WTC11 (cell line): Measurements from ENCODE around the gene HDAC3.

Experiments used
- CREB1 ChIP-seq: sonication (generic); formaldehyde crosslinking; IDR thresholded peaks from 2 replicates; pipeline ENCODE4 v1.8.0; 2023; ENCODE audit warnings: mild to moderate bottlenecking, missing genetic modification reagents
- CTCF ChIP-seq: fragments of 200-600 bp; IDR thresholded peaks from 2 replicates; pipeline ENCODE4 v1.8.0; 2022; ENCODE audit warnings: antibody characterized with exemption
- E2F5 ChIP-seq: sonication (generic); formaldehyde crosslinking; IDR thresholded peaks from 2 replicates; pipeline ENCODE4 v1.8.1; 2022; ENCODE audit warnings: mild to moderate bottlenecking, moderate library complexity, missing genetic modification reagents
- ELF4 ChIP-seq: sonication (generic); formaldehyde crosslinking; IDR thresholded peaks from 2 replicates; pipeline ENCODE4 v1.8.1; 2022; ENCODE audit warnings: low read depth, mild to moderate bottlenecking, moderate library complexity, missing genetic modification reagents
- IRF1 ChIP-seq: sonication (generic); formaldehyde crosslinking; IDR thresholded peaks from 2 replicates; pipeline ENCODE4 v1.8.0; 2023; ENCODE audit warnings: missing genetic modification reagents
- JUN ChIP-seq: sonication (generic); formaldehyde crosslinking; IDR thresholded peaks from 2 replicates; pipeline ENCODE4 v1.8.0; 2023; ENCODE audit warnings: mild to moderate bottlenecking, missing genetic modification reagents
- KAT7 ChIP-seq: sonication (generic); formaldehyde crosslinking; IDR thresholded peaks from 2 replicates; pipeline ENCODE4 v1.8.1; 2023; ENCODE audit warnings: missing genetic modification reagents, mild to moderate bottlenecking, borderline replicate concordance
- MXD4 ChIP-seq: fragments of 250-450 bp; sonication (Bioruptor Pico); IDR thresholded peaks from 2 replicates; pipeline ENCODE4 v1.8.0; 2021; ENCODE audit warnings: mild to moderate bottlenecking, moderate library complexity, borderline replicate concordance
- USF1 ChIP-seq: sonication (generic); formaldehyde crosslinking; IDR thresholded peaks from 2 replicates; pipeline ENCODE4 v1.8.0; 2022; ENCODE audit warnings: mild to moderate bottlenecking, missing genetic modification reagents
- USF2 ChIP-seq: sonication (generic); formaldehyde crosslinking; IDR thresholded peaks from 2 replicates; pipeline ENCODE4 v1.8.1; 2023; ENCODE audit warnings: mild to moderate bottlenecking, missing genetic modification reagents, moderate library complexity
- TF ChIP-seq, protein P1 (sequence below): sonication (generic); formaldehyde crosslinking; conservative IDR thresholded peaks from 2 replicates; pipeline ENCODE4 v1.8.1; 2023; ENCODE audit warnings: mild to moderate bottlenecking, low read depth, missing genetic modification reagents, moderate library complexity
- TF ChIP-seq, protein P2 (sequence below): sonication (generic); formaldehyde crosslinking; conservative IDR thresholded peaks from 2 replicates; pipeline ENCODE4 v1.8.1; 2022; ENCODE audit warnings: mild to moderate bottlenecking, missing genetic modification reagents

GRCh38 chr5:141630570-141631140, 6.0 kb downstream of the HDAC3 start:
- no peak for TF ChIP-seq CTCF
- TF ChIP-seq E2F5 (CRISPR knock-in tag), result no peak
- no peak for TF ChIP-seq CREB1 (CRISPR knock-in tag)
- no peak for TF ChIP-seq ELF4 (CRISPR knock-in tag)
- TF ChIP-seq USF2 (CRISPR knock-in tag), result no peak
- TF ChIP-seq KAT7, result no peak
- no peak for TF ChIP-seq USF1 (CRISPR knock-in tag)
- TF ChIP-seq, protein P1, sequence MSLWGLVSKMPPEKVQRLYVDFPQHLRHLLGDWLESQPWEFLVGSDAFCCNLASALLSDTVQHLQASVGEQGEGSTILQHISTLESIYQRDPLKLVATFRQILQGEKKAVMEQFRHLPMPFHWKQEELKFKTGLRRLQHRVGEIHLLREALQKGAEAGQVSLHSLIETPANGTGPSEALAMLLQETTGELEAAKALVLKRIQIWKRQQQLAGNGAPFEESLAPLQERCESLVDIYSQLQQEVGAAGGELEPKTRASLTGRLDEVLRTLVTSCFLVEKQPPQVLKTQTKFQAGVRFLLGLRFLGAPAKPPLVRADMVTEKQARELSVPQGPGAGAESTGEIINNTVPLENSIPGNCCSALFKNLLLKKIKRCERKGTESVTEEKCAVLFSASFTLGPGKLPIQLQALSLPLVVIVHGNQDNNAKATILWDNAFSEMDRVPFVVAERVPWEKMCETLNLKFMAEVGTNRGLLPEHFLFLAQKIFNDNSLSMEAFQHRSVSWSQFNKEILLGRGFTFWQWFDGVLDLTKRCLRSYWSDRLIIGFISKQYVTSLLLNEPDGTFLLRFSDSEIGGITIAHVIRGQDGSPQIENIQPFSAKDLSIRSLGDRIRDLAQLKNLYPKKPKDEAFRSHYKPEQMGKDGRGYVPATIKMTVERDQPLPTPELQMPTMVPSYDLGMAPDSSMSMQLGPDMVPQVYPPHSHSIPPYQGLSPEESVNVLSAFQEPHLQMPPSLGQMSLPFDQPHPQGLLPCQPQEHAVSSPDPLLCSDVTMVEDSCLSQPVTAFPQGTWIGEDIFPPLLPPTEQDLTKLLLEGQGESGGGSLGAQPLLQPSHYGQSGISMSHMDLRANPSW (CRISPR knock-in tag), result no peak
- no peak for TF ChIP-seq MXD4 (CRISPR knock-in tag)
- no peak for TF ChIP-seq IRF1
- no peak for TF ChIP-seq JUN (CRISPR knock-in tag)
- TF ChIP-seq, protein P2, sequence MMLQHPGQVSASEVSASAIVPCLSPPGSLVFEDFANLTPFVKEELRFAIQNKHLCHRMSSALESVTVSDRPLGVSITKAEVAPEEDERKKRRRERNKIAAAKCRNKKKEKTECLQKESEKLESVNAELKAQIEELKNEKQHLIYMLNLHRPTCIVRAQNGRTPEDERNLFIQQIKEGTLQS (CRISPR knock-in tag), result no peak
